ENCODE measurements around the gene COL4A4.

The COL4A4 gene

DNA sequence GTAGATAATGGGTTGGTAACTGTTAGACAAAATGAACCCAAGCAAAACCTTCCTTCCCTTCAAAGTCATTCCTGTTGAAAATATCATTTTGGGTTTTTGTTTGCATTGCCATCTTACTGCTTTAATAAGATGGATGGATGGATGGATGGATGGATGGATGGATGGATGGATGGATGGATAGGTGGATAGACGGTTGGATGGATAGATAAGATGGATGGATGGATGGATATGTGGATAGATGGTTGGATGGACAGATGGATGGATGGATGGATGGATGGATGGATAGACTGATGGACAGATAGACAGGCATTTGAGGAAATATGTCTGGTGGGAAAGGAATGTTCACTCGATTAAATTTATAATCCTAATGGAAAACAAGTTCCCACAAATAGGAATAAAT, 133.2 kb downstream of the COL4A4 start:
- no peak for DNase-seq (ENCODE audit: low read depth in 2 of 2)

DNA sequence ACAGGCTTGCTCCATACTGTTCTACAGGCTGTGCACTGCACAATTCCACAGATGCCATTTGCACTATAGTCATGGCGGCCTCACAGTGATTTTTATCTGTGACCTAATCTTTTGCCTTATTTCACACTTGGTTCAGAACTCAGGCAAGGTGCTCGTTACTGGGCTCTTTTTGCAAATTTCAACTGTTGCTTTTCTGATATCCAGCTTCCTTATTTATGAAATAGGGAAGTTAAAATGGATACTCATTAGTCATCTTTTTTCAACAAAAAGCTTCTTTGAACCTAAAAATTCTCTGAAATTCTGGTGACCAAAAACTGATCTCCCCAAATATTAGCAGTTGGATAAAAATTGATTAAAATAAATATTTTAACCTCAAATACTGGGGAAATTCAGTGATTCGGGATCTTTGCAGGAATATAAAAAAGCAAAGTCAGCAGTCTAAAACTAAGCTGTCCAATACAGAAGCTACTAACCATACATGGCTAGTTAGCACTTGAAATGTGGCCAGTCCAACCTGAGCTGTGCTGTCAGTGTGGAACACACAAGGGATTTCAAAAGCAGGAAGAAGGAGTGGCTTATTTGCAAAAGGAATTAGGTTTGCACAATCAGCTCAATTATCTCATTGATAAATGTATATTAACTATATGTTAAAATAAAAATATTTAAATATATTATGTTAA, 134.4 kb downstream of the COL4A4 start:
- DNase-seq (ENCODE audit: low read depth in 2 of 2) = no peak

DNA sequence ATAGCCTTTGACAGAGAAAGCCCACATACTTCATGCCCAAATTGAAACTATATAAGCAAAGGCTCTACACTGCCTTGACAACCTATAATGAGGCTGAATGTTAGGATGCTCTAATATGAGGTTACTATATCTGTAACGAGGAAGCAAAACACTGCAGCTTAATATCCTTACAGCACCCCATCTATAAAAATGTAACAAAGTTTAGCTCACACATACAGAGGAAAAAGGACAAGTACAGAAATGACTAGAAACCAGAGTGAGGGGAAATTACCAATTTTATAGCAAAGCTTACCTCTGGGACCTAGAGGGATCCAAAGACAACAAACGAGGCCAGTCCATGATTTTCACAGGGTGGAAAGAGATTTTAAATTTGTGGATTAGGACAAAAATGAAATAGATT, 138.5 kb downstream of the COL4A4 start:
- DNase-seq (ENCODE audit: low read depth in 2 of 2) = no peak

DNA sequence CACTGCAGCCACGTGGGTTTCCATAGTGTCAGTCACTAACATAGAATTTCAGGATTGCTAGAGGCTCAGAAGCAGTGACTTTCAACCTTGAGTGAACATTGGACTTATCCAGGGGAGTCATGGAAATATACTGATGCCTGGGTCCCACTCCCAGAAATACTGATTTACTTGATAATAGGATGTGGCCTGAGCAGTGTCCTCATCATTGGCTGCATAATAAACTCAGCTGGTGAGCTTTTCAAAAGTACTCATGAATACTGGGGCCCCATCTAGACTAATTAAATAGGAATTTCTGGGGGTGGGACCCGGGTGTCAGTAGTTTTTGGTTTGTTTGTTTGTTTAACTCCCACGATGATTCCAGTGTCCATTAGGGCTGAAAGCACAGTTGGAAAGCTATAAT, 141.4 kb downstream of the COL4A4 start:
- DNase-seq (ENCODE audit: low read depth in 2 of 2) = no peak

DNA sequence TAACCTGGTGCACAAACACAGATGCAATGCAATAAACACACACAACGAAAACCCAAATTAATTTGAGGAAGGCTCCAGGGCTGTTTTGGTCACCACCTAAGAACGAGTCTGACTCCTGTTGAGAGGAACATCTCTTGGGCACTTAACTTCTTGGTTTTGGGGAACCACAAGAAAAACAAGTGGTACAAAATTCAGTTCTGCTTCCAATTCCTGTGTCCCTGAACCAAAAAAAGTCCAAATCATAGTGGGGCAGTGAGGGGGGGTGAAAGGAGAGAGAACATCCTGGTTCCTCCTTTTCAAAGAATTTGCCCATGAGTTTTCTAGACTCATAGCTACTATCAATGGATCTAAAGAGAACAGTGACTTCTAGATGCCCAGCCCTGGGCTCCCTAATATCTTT, 143.6 kb downstream of the COL4A4 start:
- no peak for DNase-seq (ENCODE audit: low read depth in 2 of 2)

DNA sequence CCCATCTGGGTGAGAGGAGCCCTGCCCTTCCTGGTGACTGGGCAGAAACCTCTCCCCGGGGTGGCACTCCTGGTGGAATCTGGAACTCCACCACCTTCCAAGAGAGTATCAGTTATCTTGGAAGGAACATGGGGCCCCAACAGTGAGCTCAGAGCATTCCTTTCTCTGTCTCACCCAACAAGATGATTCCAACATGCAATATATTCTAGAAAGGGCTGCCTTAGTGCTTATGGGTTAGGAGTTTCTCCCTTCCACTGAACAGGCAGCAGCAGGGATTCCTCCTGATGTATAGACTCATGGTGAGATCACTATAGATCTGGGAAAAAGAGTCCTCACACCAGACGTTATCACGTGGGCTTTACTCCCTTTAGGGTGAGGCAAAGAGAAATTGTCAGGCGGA, 147.1 kb downstream of the COL4A4 start:
- DNase-seq (ENCODE audit: low read depth in 2 of 2) = no peak

DNA sequence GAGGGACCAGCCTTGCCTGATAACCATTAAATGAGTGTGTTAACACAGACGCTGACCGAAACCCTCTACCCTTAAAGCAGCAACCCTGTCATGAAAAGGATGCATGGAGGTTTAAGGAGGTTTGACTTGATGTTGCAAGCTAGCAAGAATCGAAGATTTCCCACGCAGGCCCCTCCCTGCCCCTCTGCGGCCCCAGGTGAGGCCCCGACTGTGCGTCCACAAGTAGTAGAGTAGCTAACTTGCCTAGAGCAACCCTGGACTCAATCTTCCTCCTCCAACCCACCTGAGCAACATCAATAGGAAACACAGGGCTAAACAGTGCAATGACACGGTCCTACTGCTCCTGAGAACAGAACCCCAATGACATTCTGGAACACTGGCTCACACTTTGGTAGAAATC, 150.1 kb downstream of the COL4A4 start:
- DNase-seq (ENCODE audit: low read depth in 2 of 2) = no peak

DNA sequence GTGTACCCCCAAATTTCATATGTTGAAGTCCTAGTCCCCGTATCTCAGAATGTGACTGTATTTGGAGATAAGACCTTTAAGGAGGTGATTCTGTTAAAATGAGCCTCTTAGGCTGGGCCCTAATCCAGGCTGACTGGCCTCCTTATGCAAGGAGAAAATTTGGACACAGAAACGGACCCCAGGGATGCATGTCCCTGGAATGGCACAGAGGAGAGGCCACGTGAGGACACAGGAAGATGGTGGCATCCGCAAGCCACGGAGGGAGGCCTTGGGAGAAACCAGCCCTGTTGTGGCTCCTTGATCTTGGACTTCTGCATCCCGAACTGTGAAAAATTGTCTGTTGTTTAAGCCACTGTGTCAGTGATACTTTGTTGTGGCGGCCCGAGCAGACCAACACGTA, 150.7 kb downstream of the COL4A4 start:
- DNase-seq (ENCODE audit: low read depth in 2 of 2) = no peak

DNA sequence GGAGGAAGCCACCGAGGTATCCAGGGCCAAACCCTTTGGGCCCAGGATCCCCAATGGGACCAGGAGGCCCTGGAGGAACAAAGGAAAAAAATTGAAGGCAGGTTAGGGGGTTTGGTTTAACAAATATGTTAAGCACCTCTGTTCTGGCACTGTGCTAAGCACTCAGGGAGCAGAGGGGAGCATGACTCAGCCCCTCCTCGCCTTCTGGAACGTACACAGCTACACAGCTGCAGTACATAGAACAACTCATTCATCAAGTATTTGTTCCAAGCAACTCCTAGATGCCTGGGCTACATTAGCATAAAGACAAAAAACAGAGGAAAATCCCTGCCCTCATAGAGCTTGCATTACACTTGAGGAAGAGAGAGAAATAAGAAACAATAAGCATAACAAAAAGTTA, 153.6 kb downstream of the COL4A4 start:
- DNase-seq (ENCODE audit: low read depth in 2 of 2) = no peak

DNA sequence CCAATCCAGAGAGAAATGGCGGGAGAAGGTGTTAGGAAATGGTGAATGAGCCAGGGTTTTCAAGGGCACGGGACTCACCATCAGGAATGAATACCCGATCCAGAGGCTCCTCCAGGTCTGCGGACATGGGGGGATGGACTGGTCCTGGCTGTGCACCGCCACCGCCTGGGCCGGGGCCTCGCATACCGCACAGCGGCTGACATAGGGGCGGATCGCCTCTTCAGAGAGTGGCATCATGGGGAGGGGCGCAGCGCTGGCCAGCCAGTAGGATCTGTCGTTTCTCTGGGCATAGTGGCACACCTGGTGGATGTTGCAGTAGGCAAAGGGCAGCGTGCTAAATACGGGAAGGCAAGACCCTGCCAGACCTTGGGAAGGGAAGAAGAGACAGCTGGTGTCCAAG, 156.1 kb downstream of the COL4A4 start:
- DNase-seq (ENCODE audit: low read depth in 2 of 2) = no peak

DNA sequence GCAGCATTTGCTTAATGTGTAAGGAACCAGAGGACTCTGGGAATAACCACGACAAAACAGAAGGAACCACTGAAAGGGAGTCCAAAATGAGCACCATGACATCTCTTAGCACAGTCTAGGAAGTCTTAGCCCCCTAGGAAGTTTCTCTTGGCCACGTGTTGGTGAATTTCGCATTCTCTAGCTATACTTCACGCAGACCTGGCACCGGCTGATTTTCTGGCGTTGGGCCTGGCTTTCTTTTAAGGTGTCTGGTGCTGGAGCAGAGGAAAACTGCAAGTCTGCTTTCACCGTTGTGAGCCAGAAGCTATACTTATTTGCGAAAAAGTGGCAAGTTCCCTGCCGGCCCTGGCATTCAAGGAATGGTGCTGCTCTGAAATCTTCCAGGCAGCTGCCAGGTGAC, 156.9 kb downstream of the COL4A4 start:
- no peak for DNase-seq (ENCODE audit: low read depth in 2 of 2)

DNA sequence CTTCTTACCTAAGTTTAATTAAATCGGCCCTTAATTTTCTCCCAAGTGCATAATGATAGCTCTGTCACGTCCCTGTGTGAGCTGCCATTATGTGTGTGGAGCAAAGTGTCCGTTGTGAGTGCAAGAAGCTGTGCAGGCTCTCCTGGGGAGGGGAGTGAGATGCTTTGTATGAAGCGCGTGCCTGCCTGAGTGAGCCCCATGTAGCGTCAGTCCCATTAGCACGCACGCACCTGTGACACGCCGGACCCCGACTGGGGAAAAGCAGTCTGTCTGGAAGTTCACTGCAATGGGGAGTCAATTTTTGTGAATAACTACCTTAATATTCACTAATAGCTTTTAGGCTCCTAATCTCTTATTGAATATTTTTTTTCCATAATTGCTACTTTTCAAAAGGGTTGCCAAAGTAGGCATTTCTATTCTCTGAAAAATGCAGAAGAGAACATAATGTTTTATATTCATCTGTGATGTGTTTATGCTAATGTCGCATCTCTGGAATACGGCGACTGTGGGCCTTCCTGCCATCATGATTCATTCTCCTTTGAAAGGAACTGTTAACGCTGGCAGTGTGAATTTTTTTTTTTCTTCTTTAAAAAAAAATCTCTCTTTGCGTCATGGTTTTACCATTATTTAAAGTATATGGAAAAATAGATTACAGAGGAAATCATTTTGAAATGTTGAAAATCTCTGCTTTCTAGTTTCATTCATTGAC, 157.7 kb downstream of the COL4A4 start:
- no peak for DNase-seq (ENCODE audit: low read depth in 2 of 2)

DNA sequence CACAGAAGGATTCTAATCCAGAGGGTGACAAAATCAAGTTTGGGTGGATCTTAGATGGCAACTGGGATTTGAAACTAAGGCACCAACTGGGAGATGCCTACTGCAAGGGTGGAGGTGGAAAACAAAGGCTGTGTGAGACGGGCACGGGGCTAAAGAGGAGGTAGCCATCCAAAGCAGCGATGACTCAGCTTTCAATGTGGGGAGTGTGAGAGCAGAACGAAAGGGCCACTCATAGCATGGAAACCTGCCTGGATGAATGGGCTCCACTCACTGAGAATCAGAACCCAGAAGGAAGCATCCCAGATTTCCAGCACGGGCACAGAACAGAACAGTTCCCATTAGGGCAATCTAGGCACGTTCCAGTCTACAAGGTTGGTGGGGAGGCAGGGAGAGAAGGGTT, 159.5 kb downstream of the COL4A4 start:
- no peak for DNase-seq (ENCODE audit: low read depth in 2 of 2)

DNA sequence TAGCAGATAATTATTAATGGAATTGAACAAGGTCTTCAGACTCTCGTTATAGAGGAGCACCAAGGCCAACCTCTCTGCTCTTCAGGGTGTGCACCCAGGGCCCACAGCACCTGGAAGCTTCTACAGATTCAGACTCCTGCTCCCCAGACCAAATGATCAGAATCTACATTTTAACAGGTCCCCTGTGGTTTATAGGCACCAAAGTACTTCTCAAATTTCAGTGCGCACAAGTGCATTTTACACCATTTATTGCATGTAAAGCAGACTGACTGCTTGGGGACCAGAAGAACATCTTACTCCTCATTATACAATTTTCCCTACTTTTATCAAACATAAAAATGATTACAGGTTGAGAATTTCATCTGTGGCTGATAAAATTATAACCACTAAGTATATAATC, 163.9 kb downstream of the COL4A4 start:
- no peak for DNase-seq (ENCODE audit: low read depth in 2 of 2)

DNA sequence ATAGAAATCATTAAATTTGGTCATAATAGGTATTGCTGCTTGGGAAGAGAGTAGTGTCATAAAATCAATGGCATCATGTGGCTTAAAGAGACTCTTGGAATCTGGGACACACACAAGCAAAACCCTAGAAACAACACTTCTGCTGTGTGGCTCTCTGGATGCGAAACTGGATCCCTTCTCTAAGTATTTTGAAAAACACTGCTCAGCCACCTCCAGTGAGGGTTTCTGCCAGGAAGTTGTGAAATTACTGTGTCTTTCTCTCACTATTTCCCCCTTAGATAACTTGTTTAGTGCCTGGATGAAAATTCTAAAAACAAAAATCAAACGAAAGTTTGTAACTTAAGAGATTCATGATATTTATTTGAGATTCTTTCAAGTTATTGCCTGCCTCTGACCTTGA, 164.3 kb downstream of the COL4A4 start:
- DNase-seq (ENCODE audit: low read depth in 2 of 2) = no peak

DNA sequence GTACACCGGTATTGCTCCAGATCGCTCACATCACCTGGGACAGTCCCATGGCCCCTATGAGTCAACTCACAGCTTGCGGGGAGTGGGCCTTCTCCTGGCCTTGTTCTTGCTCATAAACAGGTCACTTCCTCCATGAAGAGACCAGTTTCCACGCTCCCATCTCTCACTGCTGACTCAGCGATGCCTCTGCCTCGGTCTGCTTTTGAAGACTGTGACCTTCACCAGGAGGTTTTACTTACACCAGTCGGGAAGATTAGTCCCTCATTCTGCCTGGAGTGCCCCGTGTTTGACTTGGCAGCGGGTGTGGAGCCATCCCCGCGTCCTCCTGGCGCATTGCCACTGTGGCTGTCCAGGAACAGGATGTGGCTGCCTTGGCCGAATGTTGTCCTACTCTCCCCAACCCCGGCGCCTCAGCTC, 168.4 kb downstream of the COL4A4 start:
- no peak for DNase-seq (ENCODE audit: low read depth in 2 of 2)

DNA sequence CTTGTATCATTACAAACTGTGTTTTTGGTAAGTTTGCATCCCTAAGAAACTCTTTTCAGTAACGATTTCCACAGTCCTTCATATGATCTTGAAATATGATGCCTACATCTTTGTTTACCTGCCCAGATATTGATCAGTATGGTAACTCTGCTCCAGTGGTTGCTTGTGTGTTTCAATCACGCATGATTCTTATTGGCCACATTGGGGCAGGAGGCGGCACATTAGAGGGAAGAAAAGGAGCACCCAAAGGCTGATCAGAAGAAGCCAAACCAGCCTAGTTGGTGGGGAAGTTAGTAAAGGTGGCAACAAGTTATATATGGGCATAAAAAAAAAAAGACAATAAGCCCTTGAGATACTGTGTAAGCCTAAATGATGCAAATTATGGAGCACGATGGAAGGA, 169.2 kb downstream of the COL4A4 start:
- DNase-seq (ENCODE audit: low read depth in 2 of 2) = no peak

DNA sequence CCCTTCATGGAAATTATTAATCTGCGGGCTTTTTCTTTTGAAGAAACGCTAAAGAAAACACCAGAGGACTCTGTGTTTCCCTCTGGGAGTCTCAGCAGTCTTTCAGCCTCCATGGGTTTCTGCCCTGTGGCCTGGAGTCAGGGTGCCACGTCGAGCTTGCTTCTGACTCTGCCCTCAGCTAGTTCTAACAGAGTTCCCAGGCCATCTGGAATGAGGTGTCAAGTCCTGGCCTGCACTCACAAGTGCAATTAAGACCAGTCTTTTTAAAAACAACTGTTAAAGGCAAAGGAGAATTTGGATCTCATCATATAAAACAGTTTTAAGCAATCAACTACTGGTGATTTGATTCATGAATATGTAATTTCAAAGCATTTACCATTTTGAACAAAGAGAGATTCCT, 170.8 kb downstream of the COL4A4 start:
- DNase-seq (ENCODE audit: low read depth in 2 of 2) = no peak

DNA sequence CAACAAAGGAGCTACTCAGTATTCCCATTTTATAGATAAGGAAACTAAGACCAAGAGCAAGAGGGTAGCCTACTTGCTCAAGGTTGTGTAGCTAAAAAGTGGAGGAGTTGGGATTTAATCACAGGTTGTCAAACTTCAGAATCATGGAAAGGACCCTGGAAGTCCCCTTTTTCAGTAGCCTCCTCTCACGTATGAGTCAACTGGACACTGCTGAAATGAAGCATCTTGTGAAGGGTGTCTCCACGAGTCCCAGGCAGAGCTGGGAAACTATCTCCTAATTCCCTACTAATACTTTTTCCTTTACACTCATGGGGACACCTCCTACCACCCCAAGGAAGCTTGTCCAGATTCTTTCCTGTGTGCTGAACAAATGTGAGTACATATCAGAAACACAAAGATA, 172.3 kb downstream of the COL4A4 start:
- DNase-seq (ENCODE audit: low read depth in 2 of 2) = no peak

DNA sequence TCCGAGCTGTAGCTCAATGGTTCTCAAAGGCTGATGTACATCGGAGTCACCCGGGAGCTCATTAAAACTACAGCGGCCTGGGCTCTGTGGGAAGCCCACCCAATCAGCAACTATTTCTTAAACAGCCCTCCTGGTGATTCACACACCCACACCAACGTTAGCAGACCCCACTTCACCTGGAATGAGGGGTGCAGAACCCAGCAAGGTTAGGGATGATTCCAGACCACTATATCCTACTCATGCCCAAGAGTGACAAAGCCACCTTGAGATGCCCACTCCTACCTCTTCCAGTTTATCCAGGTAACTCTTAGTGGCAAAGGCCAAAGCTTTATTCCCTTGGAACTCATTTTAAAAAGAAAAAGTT, 178.4 kb downstream of the COL4A4 start:
- no peak for DNase-seq (ENCODE audit: low read depth in 2 of 2)

DNA sequence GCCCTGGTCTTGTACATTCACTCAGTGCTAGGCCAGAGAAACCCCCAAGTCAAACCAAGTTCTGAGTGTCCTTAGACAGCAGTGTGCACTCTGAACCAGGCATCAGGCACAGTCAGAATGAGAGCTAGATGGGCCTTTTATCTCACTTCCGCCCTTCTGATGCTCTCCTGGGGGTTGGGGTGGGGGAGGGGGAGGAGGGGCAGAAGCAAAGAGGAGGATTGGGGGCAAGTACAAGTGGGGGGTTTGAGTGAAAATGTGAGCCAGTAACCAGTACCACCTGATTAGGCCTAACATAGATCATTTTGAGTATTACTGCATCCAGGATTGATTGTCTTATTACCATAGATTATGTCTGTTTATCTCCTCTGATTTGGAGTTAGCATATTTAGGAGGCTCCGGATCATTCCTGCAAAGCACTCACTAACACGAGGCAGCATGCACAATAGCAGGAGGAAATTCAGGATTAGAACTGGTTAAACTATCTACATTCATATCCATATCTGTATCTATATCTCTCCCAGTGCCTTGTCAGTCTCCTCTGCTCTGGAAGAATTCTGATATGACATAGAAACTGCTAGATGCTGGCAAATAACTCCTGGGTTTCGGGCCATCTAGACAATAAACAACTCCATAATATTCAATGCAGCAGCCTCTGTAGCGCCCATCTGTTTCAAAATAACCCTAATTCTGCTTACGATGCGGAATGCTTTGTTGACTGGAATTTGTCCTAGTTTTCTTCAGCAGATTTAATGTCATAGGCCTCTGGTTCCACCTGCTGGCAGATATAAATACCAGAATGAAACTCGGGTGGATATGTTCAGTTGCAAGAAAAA, 179.0 kb downstream of the COL4A4 start:
- no peak for DNase-seq (ENCODE audit: low read depth in 2 of 2)

DNA sequence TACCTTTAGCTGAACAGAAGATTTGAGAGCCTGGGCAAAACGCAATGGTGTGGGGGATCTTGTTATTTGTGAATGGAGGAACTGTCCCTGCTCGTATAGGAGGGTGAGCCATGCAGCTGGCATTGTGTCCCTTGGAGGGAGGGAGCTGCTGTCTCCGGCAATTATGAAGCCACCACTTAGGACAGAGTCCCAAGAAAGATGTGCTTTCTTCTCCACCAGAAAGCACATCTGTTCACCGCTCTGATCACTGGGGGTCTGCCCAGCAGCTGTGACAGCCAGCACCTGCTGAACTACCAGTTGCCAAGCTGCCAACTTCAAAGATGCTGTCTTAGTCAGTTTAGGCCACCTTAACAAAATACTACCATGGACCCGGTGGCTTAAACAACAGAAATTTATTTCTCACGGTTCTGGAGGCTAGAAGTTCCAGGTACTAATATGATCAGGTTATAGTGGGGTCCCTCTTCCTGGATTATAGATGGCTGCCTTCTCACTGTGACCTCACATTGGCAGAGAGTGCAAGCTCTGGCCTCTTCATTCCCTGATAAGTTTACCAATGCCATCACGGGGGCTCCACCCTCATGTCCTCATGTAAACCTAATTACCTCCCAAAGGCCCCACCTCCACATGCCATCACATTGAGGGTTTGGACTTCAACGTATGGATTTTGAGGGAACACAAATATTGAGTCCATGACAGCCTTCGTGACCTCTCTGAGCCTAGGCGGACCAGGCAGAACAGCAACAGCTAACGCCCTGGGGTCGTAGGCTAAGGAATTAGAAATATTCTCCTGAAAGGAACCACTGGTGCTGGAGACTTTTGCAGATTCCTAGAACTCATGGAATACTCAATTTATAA, 179.9 kb downstream of the COL4A4 start:
- no peak for DNase-seq (ENCODE audit: low read depth in 2 of 2)
